ENCODE results near the gene AFG3L2. TPM values are rescaled to one million over a fixed set of nuclear protein-coding genes. Genes with fewer than 3 reads are reported as not detected.

The AFG3L2 gene
- total RNA-seq, 1 experiment from 2014 or later = 66.7 TPM

DNA sequence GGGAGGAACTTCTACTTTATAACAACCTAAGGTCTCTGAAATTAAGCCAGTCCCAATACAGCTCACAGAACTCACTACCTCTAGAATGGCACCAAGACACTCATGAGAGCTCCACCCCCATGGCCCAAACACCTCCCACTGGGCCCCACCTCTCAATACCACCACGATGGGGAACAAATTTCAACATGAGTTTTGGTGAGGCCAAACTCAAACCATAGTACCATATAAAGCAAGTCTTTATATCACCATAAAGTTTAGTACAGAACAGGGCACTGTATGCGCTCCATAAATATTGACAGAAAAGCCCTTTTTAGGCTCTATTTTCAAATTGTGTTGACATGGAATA, 3.3 kb downstream of the AFG3L2 start:
- ATAC-seq (no peak), DNase-seq (ENCODE audit: low read depth, low spot score) (no peak)
- no peak overlapping the region for H3K9ac ChIP-seq (ENCODE audit: low read length)
- intact Hi-C loops (cut with micrococcal nuclease) = no loop called here
- H4K20me1 ChIP-seq (ENCODE audit: insufficient read depth) = no peaks in the 10 kb centered on the region; the same call in 1 of the 2 replicates
- H2AFZ ChIP-seq (ENCODE audit: low read depth, low read length, poor library complexity, severe bottlenecking) = no peak overlapping the region
- peaks cover 80% of the 10 kb centered on the region for H3K79me2 ChIP-seq (ENCODE audit: insufficient read depth, low read length)
- BruUV-seq (replicated peaks) = no TSS peak
- H3K4me3 ChIP-seq (replicated peaks in 1 of 2; ENCODE audit: low read depth in 1 of 2, low read length in 2 of 2) = no peak overlapping the region
- no peak overlapping the region for H3K27ac ChIP-seq (ENCODE audit: low read depth, low read length)
- RAD21 ChIA-PET (ENCODE audit: low non-redundant PET in 1 of 2, low total read pairs in 2 of 2, uncharacterized antibody in 2 of 2, unreplicated experiment in 2 of 2) = no interaction called here
- TF ChIP-seq, protein P1, sequence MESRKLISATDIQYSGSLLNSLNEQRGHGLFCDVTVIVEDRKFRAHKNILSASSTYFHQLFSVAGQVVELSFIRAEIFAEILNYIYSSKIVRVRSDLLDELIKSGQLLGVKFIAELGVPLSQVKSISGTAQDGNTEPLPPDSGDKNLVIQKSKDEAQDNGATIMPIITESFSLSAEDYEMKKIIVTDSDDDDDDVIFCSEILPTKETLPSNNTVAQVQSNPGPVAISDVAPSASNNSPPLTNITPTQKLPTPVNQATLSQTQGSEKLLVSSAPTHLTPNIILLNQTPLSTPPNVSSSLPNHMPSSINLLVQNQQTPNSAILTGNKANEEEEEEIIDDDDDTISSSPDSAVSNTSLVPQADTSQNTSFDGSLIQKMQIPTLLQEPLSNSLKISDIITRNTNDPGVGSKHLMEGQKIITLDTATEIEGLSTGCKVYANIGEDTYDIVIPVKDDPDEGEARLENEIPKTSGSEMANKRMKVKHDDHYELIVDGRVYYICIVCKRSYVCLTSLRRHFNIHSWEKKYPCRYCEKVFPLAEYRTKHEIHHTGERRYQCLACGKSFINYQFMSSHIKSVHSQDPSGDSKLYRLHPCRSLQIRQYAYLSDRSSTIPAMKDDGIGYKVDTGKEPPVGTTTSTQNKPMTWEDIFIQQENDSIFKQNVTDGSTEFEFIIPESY (IDR thresholded peaks at IDR 0.05; ENCODE audit: extremely low read depth, insufficient replicate concordance, low read length) = no peak
- TF ChIP-seq, protein P2, sequence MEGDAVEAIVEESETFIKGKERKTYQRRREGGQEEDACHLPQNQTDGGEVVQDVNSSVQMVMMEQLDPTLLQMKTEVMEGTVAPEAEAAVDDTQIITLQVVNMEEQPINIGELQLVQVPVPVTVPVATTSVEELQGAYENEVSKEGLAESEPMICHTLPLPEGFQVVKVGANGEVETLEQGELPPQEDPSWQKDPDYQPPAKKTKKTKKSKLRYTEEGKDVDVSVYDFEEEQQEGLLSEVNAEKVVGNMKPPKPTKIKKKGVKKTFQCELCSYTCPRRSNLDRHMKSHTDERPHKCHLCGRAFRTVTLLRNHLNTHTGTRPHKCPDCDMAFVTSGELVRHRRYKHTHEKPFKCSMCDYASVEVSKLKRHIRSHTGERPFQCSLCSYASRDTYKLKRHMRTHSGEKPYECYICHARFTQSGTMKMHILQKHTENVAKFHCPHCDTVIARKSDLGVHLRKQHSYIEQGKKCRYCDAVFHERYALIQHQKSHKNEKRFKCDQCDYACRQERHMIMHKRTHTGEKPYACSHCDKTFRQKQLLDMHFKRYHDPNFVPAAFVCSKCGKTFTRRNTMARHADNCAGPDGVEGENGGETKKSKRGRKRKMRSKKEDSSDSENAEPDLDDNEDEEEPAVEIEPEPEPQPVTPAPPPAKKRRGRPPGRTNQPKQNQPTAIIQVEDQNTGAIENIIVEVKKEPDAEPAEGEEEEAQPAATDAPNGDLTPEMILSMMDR (IDR thresholded peaks at IDR 0.05 in 2 of 3, conservative IDR thresholded peaks at IDR 0.05 in 1 of 3; ENCODE audit: borderline replicate concordance in 1 of 3, insufficient read depth in 1 of 3, low read depth in 2 of 3, low read length in 2 of 3) = no peak
- TF ChIP-seq, protein P3, sequence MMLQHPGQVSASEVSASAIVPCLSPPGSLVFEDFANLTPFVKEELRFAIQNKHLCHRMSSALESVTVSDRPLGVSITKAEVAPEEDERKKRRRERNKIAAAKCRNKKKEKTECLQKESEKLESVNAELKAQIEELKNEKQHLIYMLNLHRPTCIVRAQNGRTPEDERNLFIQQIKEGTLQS (IDR thresholded peaks at IDR 0.05) = no peak
- peaks cover 6 to 17% of the 10 kb centered on the region in 2 experiments for H3K4me1 ChIP-seq (ENCODE audit: control insufficient read depth in 1 of 2, insufficient read depth in 2 of 2, low read length in 2 of 2)
- H3K9me2 ChIP-seq (ENCODE audit: insufficient read depth) = no peaks in the 10 kb centered on the region
- no peaks in the 10 kb centered on the region for H3K27me3 ChIP-seq (ENCODE audit: insufficient read depth, low read length)
- peaks cover 0 to 14% of the 10 kb centered on the region in 2 experiments; a peak in 2 of 4 replicates for H3K36me3 ChIP-seq (ENCODE audit: control insufficient read depth in 1 of 2, insufficient read depth in 2 of 2, low read length in 2 of 2)
- CTCF ChIA-PET = no interaction called here
- H3K9me3 ChIP-seq (ENCODE audit: control insufficient read depth in 1 of 2, insufficient read depth in 1 of 2, low read depth in 1 of 2, low read length in 2 of 2) = no peaks in the 10 kb centered on the region
- POLR2A ChIA-PET = no interaction called here
- no peak overlapping the region for H3K4me2 ChIP-seq (ENCODE audit: low read length)

All from HCT116 (cell line).